ENCODE results near the gene BDH2. TPM values are rescaled to one million over a fixed set of nuclear protein-coding genes. Genes with fewer than 3 reads are reported as not detected.

Gene BDH2
- total and polyA plus RNA-seq, 2 of the 8 experiments (the other 6 are each of a cell fraction or from before 2014, with no cell fraction given) = 46.0 to 46.2 TPM

DNA sequence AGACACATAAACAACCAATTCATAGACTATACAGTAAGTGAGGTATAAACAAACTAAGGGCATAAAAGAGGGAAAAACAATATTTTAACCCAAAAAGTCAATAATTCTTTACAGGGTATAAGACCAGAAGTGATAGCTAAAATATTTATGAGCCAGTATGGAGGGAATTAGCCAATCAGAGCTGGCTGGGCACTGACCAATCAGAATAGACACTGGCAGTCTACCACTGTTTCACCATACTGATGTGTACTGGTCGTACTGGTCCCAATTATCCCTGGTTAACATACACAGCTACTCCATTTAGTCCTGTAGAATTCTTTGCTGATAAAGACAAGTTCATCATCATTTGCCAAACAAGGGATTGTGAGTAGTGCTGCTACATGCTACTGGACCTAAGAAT is 70.3 kb downstream of the BDH2 start:
- Histone ChIP-seq H4K5ac (ENCODE audit: insufficient read length, low read depth, low read length) (no peak overlapping the region), H3K27ac (ENCODE audit: low read depth, low read length) (no peak overlapping the region), H3K4me3 (ENCODE audit: extremely low read depth in 1 of 4, insufficient read depth in 2 of 4, low read depth in 3 of 4, low read length in 4 of 4) (no peak overlapping the region), H3K79me2 (ENCODE audit: control insufficient read depth in 1 of 2, insufficient read depth in 2 of 2, low read length in 2 of 2) (no peaks in the 10 kb centered on the region), H3K18ac (ENCODE audit: extremely low read depth, low read length) (no peak overlapping the region), H2AFZ (ENCODE audit: low read length) (no peak overlapping the region), H3K23ac (ENCODE audit: insufficient read length) (no peak overlapping the region), H3K23me2 (ENCODE audit: low read depth, low read length) (no peaks in the 10 kb centered on the region), H3K56ac (replicated peaks; ENCODE audit: insufficient read length, low read depth, low read length) (no peak overlapping the region), H3K36me3 (ENCODE audit: control insufficient read depth in 2 of 4, insufficient read depth in 4 of 4, low read length in 3 of 4) (no peaks in the 10 kb centered on the region), H3K27me3 (replicated peaks in 1 of 4; ENCODE audit: control insufficient read depth in 3 of 4, extremely low read depth in 1 of 4, insufficient read depth in 3 of 4, low read length in 3 of 4) (no peaks in the 10 kb centered on the region), H3K4me1 (replicated peaks in 1 of 4; ENCODE audit: control insufficient read depth in 3 of 4, insufficient read depth in 4 of 4, low read length in 3 of 4) (no peaks in the 10 kb centered on the region), H4K8ac (ENCODE audit: extremely low read depth, insufficient read depth, low read length) (no peak overlapping the region), H3K79me1 (ENCODE audit: low read depth, low read length) (no peaks in the 10 kb centered on the region), H2BK12ac (ENCODE audit: low read depth, low read length) (no peak overlapping the region), H3K14ac (ENCODE audit: insufficient read length) (no peak overlapping the region), H3K9ac (replicated peaks in 1 of 4; ENCODE audit: extremely low read depth in 1 of 4, low read depth in 3 of 4, low read length in 3 of 4) (no peak overlapping the region), H3K4me2 (ENCODE audit: insufficient read depth in 1 of 2, low read depth in 2 of 2, low read length in 2 of 2) (no peak overlapping the region), H2BK120ac (replicated peaks; ENCODE audit: low read depth, low read length) (no peak overlapping the region), H4K91ac (replicated peaks; ENCODE audit: insufficient read length, low read length) (no peak overlapping the region), H2BK20ac (ENCODE audit: low read length) (no peak overlapping the region), H3K9me3 (ENCODE audit: insufficient read depth in 2 of 2, low read depth in 1 of 2, low read length in 1 of 2) (no peaks in the 10 kb centered on the region), H3K4ac (replicated peaks; ENCODE audit: insufficient read length, low read depth, low read length) (no peak overlapping the region), H2BK5ac (ENCODE audit: low read depth, low read length) (no peak overlapping the region), H4K20me1 (replicated peaks in 1 of 2; ENCODE audit: control insufficient read depth in 1 of 2, insufficient read depth in 2 of 2, low read length in 2 of 2) (no peaks in the 10 kb centered on the region), H2BK15ac (ENCODE audit: low read length) (no peak overlapping the region), H2AK5ac (ENCODE audit: low read depth, low read length) (no peak overlapping the region)
- DNase-seq (ENCODE audit: low read depth in 1 of 2, low spot score in 2 of 2) (no peak), FAIRE-seq (no peak)
- WGBS, 2 experiments (ENCODE audit: extremely low coverage in 1 of 2, insufficient coverage in 1 of 2, insufficient read length in 1 of 2, insufficient replicate concordance in 2 of 2, low coverage in 1 of 2, low lambda C conversion rate in 2 of 2, missing lambda C conversion rate in 1 of 2) = 86% methylated on average over 1 of the region's 1 CpG; no CpG with 5 or more reads in 1 of the 2 experiments
- ChIA-PET POLR2A (ENCODE audit: partially characterized antibody) (interaction anchor here (1.1 kb wide), 1 partner anchor 16 kb away, joined by 3 read pairs; no protein-coding TSS in a partner anchor), CTCF (ENCODE audit: partially characterized antibody) (interaction anchor here (0.8 to 1.9 kb wide), 6 partner anchors 10 to 409 kb away, joined by 3 to 6 read pairs (median 4); no protein-coding TSS in a partner anchor)
- TF ChIP-seq JUND (IDR thresholded peaks at IDR 0.05; ENCODE audit: low read length) (no peak), NRF1 (IDR thresholded peaks at IDR 0.05; ENCODE audit: low read depth, low read length) (no peak), PHF8 (conservative IDR thresholded peaks at IDR 0.05; ENCODE audit: low read depth, low read length) (no peak), CBX8 (IDR thresholded peaks at IDR 0.05; ENCODE audit: borderline replicate concordance, low read depth, low read length) (no peak), BRCA1 (IDR thresholded peaks at IDR 0.05; ENCODE audit: low read depth, low read length) (no peak), CTBP2 (IDR thresholded peaks at IDR 0.05; ENCODE audit: borderline replicate concordance, insufficient read depth, insufficient read length, low read length) (no peak), RXRA (IDR thresholded peaks at IDR 0.05; ENCODE audit: insufficient read depth, low read depth, low read length) (no peak), MAFK (IDR thresholded peaks at IDR 0.05; ENCODE audit: low read depth, low read length) (no peak), RBBP5 (IDR thresholded peaks at IDR 0.05; ENCODE audit: borderline replicate concordance, low read depth, low read length) (no peak), ZNF274 (IDR thresholded peaks at IDR 0.05; ENCODE audit: borderline replicate concordance, extremely low read depth, low read length) (no peak), SAP30 (IDR thresholded peaks at IDR 0.05; ENCODE audit: insufficient read depth, insufficient replicate concordance, low read length) (no peak), POLR2AphosphoS5 (IDR thresholded peaks at IDR 0.05; ENCODE audit: low read depth, low read length) (no peak), TCF12 (IDR thresholded peaks at IDR 0.05; ENCODE audit: low read depth, low read length) (no peak)
- TF ChIP-seq, protein P1, sequence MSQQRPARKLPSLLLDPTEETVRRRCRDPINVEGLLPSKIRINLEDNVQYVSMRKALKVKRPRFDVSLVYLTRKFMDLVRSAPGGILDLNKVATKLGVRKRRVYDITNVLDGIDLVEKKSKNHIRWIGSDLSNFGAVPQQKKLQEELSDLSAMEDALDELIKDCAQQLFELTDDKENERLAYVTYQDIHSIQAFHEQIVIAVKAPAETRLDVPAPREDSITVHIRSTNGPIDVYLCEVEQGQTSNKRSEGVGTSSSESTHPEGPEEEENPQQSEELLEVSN (IDR thresholded peaks at IDR 0.05) = no peak
